ENCODE results near the gene TTI1. TPM values are rescaled to one million over a fixed set of nuclear protein-coding genes. Genes with fewer than 3 reads are reported as not detected.

Gene TTI1
- total RNA-seq, 4 donors from 2014 or later, result 8.2 to 14.2 (median 10.8) TPM

- WGBS, 2 donors, result 63 to 64% methylated on average over 15 of the region's 15 CpGs
- Histone ChIP-seq H3K9me3 (no peaks in the 10 kb centered on the region), H3K4me3 (no peak overlapping the region), H3K27ac (no peak overlapping the region), H3K27me3 (no peaks in the 10 kb centered on the region), H3K4me1 (no peaks in the 10 kb centered on the region), H3K36me3 (peaks cover 0 to 97% (median 8%) of the 10 kb centered on the region in 3 donors)
- DNase-seq (ENCODE audit: low spot score in 2 of 2), result no peak
- no peak for TF ChIP-seq POLR2A (IDR thresholded peaks at IDR 0.05)
- TF ChIP-seq EP300 (IDR thresholded peaks at IDR 0.05), result no peak
- no peak for TF ChIP-seq CTCF (IDR thresholded peaks at IDR 0.05)
Observed at GRCh38 chr20:37999526-38000263, 33.6 kb downstream of the TTI1 start.

GRCh38 chr20:37997516-37997915 lies 35.7 kb downstream of the TTI1 start:
- Histone ChIP-seq H3K36me3 (peaks cover 0 to 91% (median 8%) of the 10 kb centered on the region in 3 donors), H3K9me3 (no peaks in the 10 kb centered on the region), H3K27me3 (no peaks in the 10 kb centered on the region), H3K27ac (no peak overlapping the region), H3K4me1 (peaks cover 0 to 11% (median 2%) of the 10 kb centered on the region in 4 donors), H3K4me3 (no peak overlapping the region)
- TF ChIP-seq CTCF (IDR thresholded peaks at IDR 0.05), result no peak
- TF ChIP-seq POLR2A (IDR thresholded peaks at IDR 0.05), result no peak
- no peak for TF ChIP-seq EP300 (IDR thresholded peaks at IDR 0.05)
- 71 to 77% methylated on average over 3 of the region's 3 CpGs for WGBS, 2 donors
- no peak for DNase-seq (ENCODE audit: low spot score in 2 of 2)

- DNase-seq (ENCODE audit: low spot score in 2 of 2), result no peak
- WGBS, 2 donors, result 85 to 93% methylated on average over 9 of the region's 9 CpGs
- TF ChIP-seq EP300 (IDR thresholded peaks at IDR 0.05) (no peak), CTCF (IDR thresholded peaks at IDR 0.05) (no peak), POLR2A (IDR thresholded peaks at IDR 0.05) (no peak)
- H3K27ac ChIP-seq, result no peak overlapping the region
- H3K4me3 ChIP-seq, result no peak overlapping the region
- H3K27me3 ChIP-seq, result no peaks in the 10 kb centered on the region
- H3K4me1 ChIP-seq, result peaks cover 0 to 11% (median 2%) of the 10 kb centered on the region in 4 donors
- H3K9me3 ChIP-seq, result no peaks in the 10 kb centered on the region
- peaks cover 0 to 91% (median 8%) of the 10 kb centered on the region in 3 donors for H3K36me3 ChIP-seq
Observed at GRCh38 chr20:37995856-37996605, 37.2 kb downstream of the TTI1 start.

GRCh38 chr20:37994512-37994911 lies 38.7 kb downstream of the TTI1 start:
- Histone ChIP-seq H3K36me3 (peaks cover 0 to 82% (median 8%) of the 10 kb centered on the region in 3 donors), H3K9me3 (no peaks in the 10 kb centered on the region), H3K4me1 (peaks cover 0 to 11% (median 4%) of the 10 kb centered on the region in 4 donors), H3K27ac (no peak overlapping the region), H3K27me3 (no peaks in the 10 kb centered on the region), H3K4me3 (no peak overlapping the region)
- no peak for TF ChIP-seq CTCF (IDR thresholded peaks at IDR 0.05)
- no peak for TF ChIP-seq POLR2A (IDR thresholded peaks at IDR 0.05)
- TF ChIP-seq EP300 (IDR thresholded peaks at IDR 0.05), result no peak
- no peak for DNase-seq (ENCODE audit: low spot score in 2 of 2)
- WGBS, 2 donors, result 83 to 85% methylated on average over 4 of the region's 4 CpGs

Measured in tibial nerve (tissue), 4 donors.